HepG2 (cell line): ENCODE data around the gene TFE3. TPM values are rescaled to one million over a fixed set of nuclear protein-coding genes. Genes with fewer than 3 reads are reported as not detected.

Experiments used
- ARNT ChIP-seq: fragments of 450-650 bp; IDR thresholded peaks from 2 replicates; pipeline ENCODE4 v1.6.1; 2017
- CEBPG ChIP-seq: IDR thresholded peaks from 2 replicates; pipeline ENCODE4 v1.6.1; 2016
- CHD2 ChIP-seq: IDR thresholded peaks from 2 replicates; pipeline ENCODE4 v1.6.1; 2011; ENCODE audit warnings: low read depth, low read length, improper control_type of control experiment
- FOSL2 ChIP-seq: sonication (generic); formaldehyde crosslinking; IDR thresholded peaks from 2 replicates; pipeline ENCODE4 v1.4.0; 2020; ENCODE audit warnings: missing genetic modification reagents
- FOXJ3 ChIP-seq: sonication (generic); formaldehyde crosslinking; IDR thresholded peaks from 2 replicates; pipeline ENCODE4 v1.4.0; 2020; ENCODE audit warnings: missing genetic modification reagents, mild to moderate bottlenecking, borderline replicate concordance
- FOXM1 ChIP-seq: sonication (generic); formaldehyde crosslinking; IDR thresholded peaks from 2 replicates; pipeline ENCODE4 v1.5.0; 2020; ENCODE audit warnings: missing genetic modification reagents
- GPN1 ChIP-seq: sonication (generic); formaldehyde crosslinking; IDR thresholded peaks from 2 replicates; pipeline ENCODE4 v1.5.1; 2020; ENCODE audit warnings: missing genetic modification reagents, borderline replicate concordance
- HDAC2 ChIP-seq: sonication (generic); formaldehyde crosslinking; IDR thresholded peaks from 2 replicates; pipeline ENCODE4 v1.4.0; 2020; ENCODE audit warnings: missing genetic modification reagents
- KDM5A ChIP-seq: fragments of 200-600 bp; sonication (generic); IDR thresholded peaks from 2 replicates; pipeline ENCODE4 v1.7.0; 2018; ENCODE audit warnings: antibody characterized with exemption, mild to moderate bottlenecking, low read length, borderline replicate concordance
- MNT ChIP-seq: fragments of 450-650 bp; IDR thresholded peaks from 2 replicates; pipeline ENCODE4 v1.6.1; 2016
- RNF219 ChIP-seq: sonication (generic); formaldehyde crosslinking; IDR thresholded peaks from 2 replicates; pipeline ENCODE4 v1.5.0; 2020; ENCODE audit warnings: mild to moderate bottlenecking, missing genetic modification reagents
- SIN3B ChIP-seq: fragments of 150-350 bp; IDR thresholded peaks from 2 replicates; pipeline ENCODE4 v1.6.1; 2014; ENCODE audit warnings: low read length
- TBX2 ChIP-seq: sonication (generic); formaldehyde crosslinking; IDR thresholded peaks from 2 replicates; pipeline ENCODE4 v1.5.0; 2020; ENCODE audit warnings: missing genetic modification reagents, mild to moderate bottlenecking, borderline replicate concordance
- ZBTB38 ChIP-seq: sonication (generic); formaldehyde crosslinking; IDR thresholded peaks from 2 replicates; pipeline ENCODE4 v1.5.1; 2020; ENCODE audit warnings: mild to moderate bottlenecking, missing genetic modification reagents
- ZNF263 ChIP-seq: sonication (generic); formaldehyde crosslinking; IDR thresholded peaks from 2 replicates; pipeline ENCODE4 v1.4.0; 2020; ENCODE audit warnings: missing genetic modification reagents
- ZNF276 ChIP-seq: sonication (generic); formaldehyde crosslinking; IDR thresholded peaks from 2 replicates; pipeline ENCODE4 v1.4.0; 2020; ENCODE audit warnings: mild to moderate bottlenecking, low read depth, missing genetic modification reagents
- ZNF281 ChIP-seq: sonication (generic); formaldehyde crosslinking; IDR thresholded peaks from 2 replicates; pipeline ENCODE4 v1.4.0; 2020; ENCODE audit warnings: missing genetic modification reagents, borderline replicate concordance
- ZNF282 ChIP-seq: fragments of 450-650 bp; IDR thresholded peaks from 2 replicates; pipeline ENCODE4 v1.6.1; 2018; ENCODE audit not compliant: partially characterized antibody
- ZNF446 ChIP-seq: sonication (generic); formaldehyde crosslinking; IDR thresholded peaks from 2 replicates; pipeline ENCODE4 v1.5.0; 2020; ENCODE audit warnings: mild to moderate bottlenecking, missing genetic modification reagents
- ZNF501 ChIP-seq: sonication (generic); formaldehyde crosslinking; IDR thresholded peaks from 2 replicates; pipeline ENCODE4 v1.5.1; 2020; ENCODE audit warnings: mild to moderate bottlenecking, moderate library complexity, missing genetic modification reagents
- ZNF510 ChIP-seq: sonication (generic); formaldehyde crosslinking; IDR thresholded peaks from 2 replicates; pipeline ENCODE4 v1.4.0; 2020; ENCODE audit warnings: low read depth, mild to moderate bottlenecking, missing genetic modification reagents
- ZNF781 ChIP-seq: sonication (generic); formaldehyde crosslinking; IDR thresholded peaks from 2 replicates; pipeline ENCODE4 v1.5.1; 2020; ENCODE audit warnings: borderline replicate concordance, mild to moderate bottlenecking, missing genetic modification reagents; ENCODE audit errors: not compliant biosample characterization
- ZNF878 ChIP-seq: sonication (generic); formaldehyde crosslinking; IDR thresholded peaks from 2 replicates; pipeline ENCODE4 v1.8.1; 2023; ENCODE audit warnings: mild to moderate bottlenecking, missing genetic modification reagents, moderate library complexity
- ZSCAN9 ChIP-seq: IDR thresholded peaks from 2 replicates; pipeline ENCODE4 v1.6.1; 2016; ENCODE audit warnings: borderline replicate concordance
- polyA plus RNA-seq, 8 experiments: library from polyadenylated mRNA; depleted of rRNA in 3 of 8; stranded (reverse) in 7 of 8; unstranded in 1 of 8; fragments of >200 nt; fragmentation: Illumina TruSeq in 4 of 8; extraction: Trizol in 4 of 8; gene quantifications; 2 replicates each; pipeline versions ENCODE4 v1.2.1 to v1.2.3, GENCODE V29; 2011 to 2016; ENCODE audit warnings: low read depth in 4 of 8, missing spikeins in 1 of 8, mixed read lengths in 1 of 8; ENCODE audit not compliant: insufficient read depth in 1 of 8
- total RNA-seq, 5 experiments: library from RNA; depleted of rRNA; stranded (reverse); fragments of >200 nt; fragmentation: Illumina TruSeq; extraction: Trizol; gene quantifications; 2 replicates each; pipeline ENCODE4 v1.2.3, GENCODE V29; 2016; ENCODE audit warnings: low read depth in 1 of 5

TFE3 gene
- total and polyA plus RNA-seq, 2 of the 13 experiments (the other 11 are each of a cell fraction or from before 2014, with no cell fraction given) = 8.3 to 12.3 TPM

- TF ChIP-seq ZNF281 (CRISPR knock-in tag) (no peak), ZNF501 (CRISPR knock-in tag) (0 out of 2 replicates have a peak, but pooled peaks have one; percentile 65), ARNT (no peak), FOXM1 (CRISPR knock-in tag) (no peak), ZNF878 (no peak), ZNF282 (no peak), KDM5A (no peak), ZNF781 (CRISPR knock-in tag) (no peak), ZNF276 (CRISPR knock-in tag) (no peak), CEBPG (CRISPR knock-in tag) (no peak), MNT (no peak), ZNF446 (CRISPR knock-in tag) (no peak), HDAC2 (CRISPR knock-in tag) (no peak), SIN3B (no peak), GPN1 (CRISPR knock-in tag) (no peak), FOSL2 (CRISPR knock-in tag) (peak; percentile 92), ZNF263 (CRISPR knock-in tag) (peak; percentile 80), RNF219 (CRISPR knock-in tag) (no peak), ZNF510 (CRISPR knock-in tag) (no peak), TBX2 (CRISPR knock-in tag) (0 out of 2 replicates have a peak, but pooled peaks have one; percentile 13), CHD2 (no peak), FOXJ3 (no peak), ZSCAN9 (CRISPR knock-in tag) (no peak), ZBTB38 (CRISPR knock-in tag) (no peak)
Observed at GRCh38 chrX:49043220-49043986, at the start of gene TFE3 (continued).
